GM23248 (cell line): ENCODE measurements around the gene TOLLIP. TPM values are rescaled to one million over a fixed set of nuclear protein-coding genes. Genes with fewer than 3 reads are reported as not detected.

Experiments used
- DNase-seq: peaks from one replicate; pipeline ENCODE4 v3.0.0-alpha.2; 2015
- H2AFZ ChIP-seq: fragments of 200-600 bp; sonication (generic); 2 replicates; pipeline ENCODE4 v1.6.1; 2016; ENCODE audit warnings: antibody characterized with exemption
- H3F3A ChIP-seq: fragments of 200-600 bp; sonication (generic); 2 replicates; pipeline ENCODE4 v1.6.1; 2016; ENCODE audit warnings: mild to moderate bottlenecking, antibody characterized with exemption, mixed run types; ENCODE audit not compliant: insufficient read depth
- H3K27ac ChIP-seq: fragments of 200-600 bp; sonication (generic); 2 replicates; pipeline ENCODE4 v1.5.1; 2016; ENCODE audit warnings: mild to moderate bottlenecking
- H3K27me3 ChIP-seq: fragments of 200-600 bp; sonication (generic); replicated peaks from 2 replicates; pipeline ENCODE4 v1.6.1; 2016; ENCODE audit warnings: mild to moderate bottlenecking; ENCODE audit not compliant: insufficient read depth
- H3K36me3 ChIP-seq: fragments of 200-600 bp; sonication (generic); 2 replicates; pipeline ENCODE4 v1.6.1; 2016; ENCODE audit warnings: low read depth, mild to moderate bottlenecking
- H3K4me1 ChIP-seq: fragments of 200-600 bp; sonication (generic); 2 replicates; pipeline ENCODE4 v1.6.1; 2016; ENCODE audit warnings: mild to moderate bottlenecking; ENCODE audit not compliant: insufficient read depth
- H3K4me2 ChIP-seq: fragments of 200-600 bp; sonication (generic); one replicate; pipeline ENCODE4 v1.6.1; 2016; ENCODE audit warnings: mild to moderate bottlenecking; ENCODE audit not compliant: unreplicated experiment
- H3K4me3 ChIP-seq: fragments of 200-600 bp; sonication (generic); 2 replicates; pipeline ENCODE4 v1.5.1; 2016; ENCODE audit warnings: mild to moderate bottlenecking
- H3K79me2 ChIP-seq: fragments of 200-600 bp; sonication (generic); 2 replicates; pipeline ENCODE4 v1.6.1; 2016; ENCODE audit warnings: mild to moderate bottlenecking; ENCODE audit not compliant: insufficient read depth
- H3K9ac ChIP-seq: fragments of 200-600 bp; sonication (generic); 2 replicates; pipeline ENCODE4 v1.6.1; 2016; ENCODE audit warnings: mild to moderate bottlenecking
- H3K9me2 ChIP-seq: fragments of 200-600 bp; sonication (generic); 2 replicates; pipeline ENCODE4 v1.6.1; 2016; ENCODE audit warnings: mixed run types, mild to moderate bottlenecking, moderate library complexity; ENCODE audit not compliant: insufficient read depth
- H3K9me3 ChIP-seq: fragments of 200-600 bp; sonication (generic); one replicate; pipeline ENCODE4 v1.6.1; 2017; ENCODE audit warnings: low read depth
- H4K20me1 ChIP-seq: fragments of 200-600 bp; sonication (generic); 2 replicates; pipeline ENCODE4 v1.6.0; 2016; ENCODE audit not compliant: insufficient read depth
- EZH2 ChIP-seq: fragments of 200-600 bp; sonication (generic); IDR thresholded peaks from 2 replicates; pipeline ENCODE4 v1.6.1; 2018; ENCODE audit warnings: antibody characterized with exemption, mild to moderate bottlenecking; ENCODE audit not compliant: insufficient read depth, poor library complexity, severe bottlenecking
- EZH2phosphoT487 ChIP-seq: fragments of 200-600 bp; sonication (generic); IDR thresholded peaks from 2 replicates; pipeline ENCODE4 v1.6.1; 2018; ENCODE audit warnings: antibody characterized with exemption, moderate library complexity, mild to moderate bottlenecking, low read depth; ENCODE audit not compliant: insufficient read depth
- WGBS, 2 experiments: methylation state at CpG; one replicate each; pipeline ENCODE4 v1.1.6; 2015 to 2017; ENCODE audit warnings: low lambda C conversion rate in 2 of 2, low coverage in 1 of 2; ENCODE audit errors: missing lambda C conversion rate in 2 of 2; 5-methylcytosine and 5-hydroxymethylcytosine counted together
- in situ Hi-C: fragments of 300-500 bp; cut with MboI; formaldehyde crosslinking; loops from 2 replicates; pipeline ENCODE4 v1.15.0; 2020
- polyA plus RNA-seq: library from polyadenylated mRNA; unstranded; fragments of >200 nt; fragmentation: Nextera tagmentation; extraction: Ambion mirVana; gene quantifications from 2 replicates; pipeline ENCODE4 v1.2.1, GENCODE V29; 2016
- total RNA-seq: library from RNA; depleted of rRNA; stranded (reverse); fragments of >200 nt; shearing (Covaris generic); gene quantifications from 2 replicates; pipeline ENCODE4 v1.2.3, GENCODE V29; 2014

Gene TOLLIP
- total and polyA plus RNA-seq, 2 experiments from 2014 or later = 27.3 to 57.7 TPM

DNA sequence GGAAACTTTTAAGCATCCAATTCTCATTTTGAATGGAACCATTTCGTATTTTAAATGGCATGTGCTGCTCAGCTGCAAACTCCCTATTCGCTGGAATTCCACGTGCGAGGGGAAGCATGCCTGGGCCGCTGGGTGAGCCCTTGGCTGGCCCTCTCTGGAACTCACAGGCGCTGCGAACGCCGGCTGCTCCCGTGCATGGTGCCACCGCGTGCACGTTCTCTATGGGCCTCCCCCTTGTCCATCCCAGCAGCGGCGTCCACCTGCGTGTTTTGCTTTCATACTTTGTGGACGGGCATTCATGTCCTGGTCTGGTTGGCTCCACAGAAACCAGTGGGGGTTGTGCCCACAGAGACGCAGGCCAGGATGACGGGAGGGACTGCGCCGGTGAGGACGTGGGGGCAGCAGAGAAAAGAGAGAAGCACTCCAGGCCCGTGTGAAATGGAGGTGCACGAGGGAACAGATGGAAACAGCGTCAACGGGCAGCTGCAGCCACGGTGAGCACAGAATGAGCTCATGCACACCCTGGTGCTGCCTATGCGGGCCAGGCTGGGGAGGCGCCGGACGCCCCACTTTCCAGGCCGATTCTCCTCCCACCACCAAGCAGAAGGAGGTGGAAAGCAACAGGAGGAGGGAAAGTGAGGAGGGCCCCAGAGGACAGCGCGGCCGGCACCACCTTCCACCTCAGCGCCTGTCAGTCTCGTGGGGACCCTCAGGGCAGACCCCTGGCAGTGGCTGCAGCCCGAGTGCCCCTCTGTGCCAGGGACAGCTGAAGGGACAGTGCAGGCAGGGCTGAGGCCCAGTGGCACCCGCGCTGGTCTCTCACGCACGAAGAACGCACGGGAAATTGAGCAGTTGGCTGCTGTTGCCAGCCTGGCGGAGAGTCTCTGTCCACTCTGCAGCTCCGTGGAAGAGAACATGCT, 29.1 kb downstream of the TOLLIP start:
- no peaks in the 10 kb centered on the region for H3K36me3 ChIP-seq

GRCh38 chr11:1279674-1280055, 29.8 kb downstream of the TOLLIP start:
- in situ Hi-C loops = no loop called here
- TF ChIP-seq EZH2phosphoT487 = no peak

More for the DNA sequence above, 29.1 kb downstream of the TOLLIP start:
- H3K4me3 ChIP-seq = no peak overlapping the region
- no peaks in the 10 kb centered on the region for H3K9me3 ChIP-seq
- no peak for DNase-seq
- no peaks in the 10 kb centered on the region for H3K27me3 ChIP-seq
- H2AFZ ChIP-seq = no peak overlapping the region
- in situ Hi-C loops = no loop called here
- no peak overlapping the region for H3K4me2 ChIP-seq
- no peak for TF ChIP-seq EZH2phosphoT487
- no peak for TF ChIP-seq EZH2
- H3K9me2 ChIP-seq = no peaks in the 10 kb centered on the region
- H3F3A ChIP-seq = no peaks in the 10 kb centered on the region
- H4K20me1 ChIP-seq = no peaks in the 10 kb centered on the region
- H3K9ac ChIP-seq = no peak overlapping the region
- WGBS, 2 experiments = 91 to 94% methylated on average over 43 to 46 of the region's 46 CpGs
- no peaks in the 10 kb centered on the region for H3K79me2 ChIP-seq
- 0 out of 2 replicates have a peak, but pooled peaks cover 6% of the 10 kb centered on the region for H3K4me1 ChIP-seq
- no peak overlapping the region for H3K27ac ChIP-seq

GRCh38 chr11:1278766-1279673, 30.4 kb downstream of the TOLLIP start:
- Histone ChIP-seq H3K79me2 (no peaks in the 10 kb centered on the region), H3K9me2 (no peaks in the 10 kb centered on the region), H3K4me3 (no peak overlapping the region), H3K36me3 (no peaks in the 10 kb centered on the region), H3F3A (no peaks in the 10 kb centered on the region), H3K9ac (no peak overlapping the region), H2AFZ (no peak overlapping the region), H3K9me3 (no peaks in the 10 kb centered on the region), H3K27me3 (no peaks in the 10 kb centered on the region), H3K4me1 (0 out of 2 replicates have a peak, but pooled peaks cover 6% of the 10 kb centered on the region), H4K20me1 (no peaks in the 10 kb centered on the region), H3K27ac (no peak overlapping the region), H3K4me2 (no peak overlapping the region)
- in situ Hi-C loops = no loop called here
- WGBS, 2 experiments = 94 to 97% methylated on average over 38 to 40 of the region's 40 CpGs
- no peak for TF ChIP-seq EZH2
- no peak for TF ChIP-seq EZH2phosphoT487
- DNase-seq = no peak

More at GRCh38 chr11:1279674-1280055, 29.8 kb downstream of the TOLLIP start:
- 0 out of 2 replicates have a peak, but pooled peaks cover 6% of the 10 kb centered on the region for H3K4me1 ChIP-seq
- no peak overlapping the region for H3K4me2 ChIP-seq
- H3K4me3 ChIP-seq = no peak overlapping the region
- H2AFZ ChIP-seq = no peak overlapping the region
- H3K9me3 ChIP-seq = no peaks in the 10 kb centered on the region
- H3K27me3 ChIP-seq = no peaks in the 10 kb centered on the region
- H4K20me1 ChIP-seq = no peaks in the 10 kb centered on the region
- H3K36me3 ChIP-seq = no peaks in the 10 kb centered on the region
- H3K9ac ChIP-seq = no peak overlapping the region
- no peaks in the 10 kb centered on the region for H3K9me2 ChIP-seq
- H3F3A ChIP-seq = no peaks in the 10 kb centered on the region
- no peaks in the 10 kb centered on the region for H3K79me2 ChIP-seq
- no peak overlapping the region for H3K27ac ChIP-seq
- DNase-seq = no peak
- 91 to 93% methylated on average over 14 of the region's 14 CpGs for WGBS, 2 experiments

GRCh38 chr11:1277936-1278512, 31.4 kb downstream of the TOLLIP start:
- Histone ChIP-seq H3K9me3 (no peaks in the 10 kb centered on the region), H4K20me1 (no peaks in the 10 kb centered on the region), H3K9me2 (no peaks in the 10 kb centered on the region), H3K4me3 (no peak overlapping the region), H3K79me2 (no peaks in the 10 kb centered on the region), H3K4me1 (0 out of 2 replicates have a peak, but pooled peaks cover 6% of the 10 kb centered on the region), H3K9ac (no peak overlapping the region), H2AFZ (no peak overlapping the region), H3K36me3 (no peaks in the 10 kb centered on the region), H3F3A (no peaks in the 10 kb centered on the region), H3K27ac (no peak overlapping the region), H3K4me2 (no peak overlapping the region), H3K27me3 (no peaks in the 10 kb centered on the region)
- DNase-seq = no peak
- TF ChIP-seq EZH2phosphoT487 = no peak
- in situ Hi-C loops = no loop called here
- WGBS, 2 experiments = 92 to 97% methylated on average over 22 to 27 of the region's 27 CpGs
